OCI-LY7 (cell line): Measurements from ENCODE around the gene RNF180. TPM values are rescaled to one million over a fixed set of nuclear protein-coding genes. Genes with fewer than 3 reads are reported as not detected.

ENCODE experiments used
- BruUV-seq: library from RNA; stranded (reverse); fragments of 400-500 nt; replicated peaks from 2 replicates; lab custom pipeline; 2021; lab: Mats Ljungman, UMichigan
- CTCF ChIA-PET: fragments of 300-600 bp; sonication (Branson Sonifier 250); formaldehyde crosslinking; loops from one replicate; lab custom pipeline; 2022; ENCODE audit warnings: antibody characterized with exemption; ENCODE audit not compliant: unreplicated experiment; lab: Charles Lee
- POLR2A ChIA-PET: fragments of 300-600 bp; sonication (Branson Sonifier 250); formaldehyde crosslinking; loops from one replicate; lab custom pipeline; 2022; ENCODE audit warnings: antibody characterized with exemption; lab: Charles Lee
- DNase-seq: peaks from one replicate; pipeline ENCODE4 v3.0.0-alpha.2; 2015; ENCODE audit warnings: low spot score
- H2AFZ ChIP-seq: fragments of 200-600 bp; sonication (generic), shearing (Covaris generic); 2 replicates; pipeline ENCODE4 v1.6.1; 2014; ENCODE audit warnings: mild to moderate bottlenecking, antibody characterized with exemption, low read length, moderate library complexity
- H3K27ac ChIP-seq: fragments of 200-600 bp; sonication (generic); 2 replicates; pipeline ENCODE4 v1.5.1; 2014; ENCODE audit warnings: mixed run types, low read depth, mild to moderate bottlenecking, moderate library complexity, low read length, inconsistent platforms; ENCODE audit not compliant: poor library complexity, severe bottlenecking
- H3K36me3 ChIP-seq: fragments of 200-600 bp; sonication (generic); 2 replicates; pipeline ENCODE4 v1.6.1; 2014; ENCODE audit warnings: mild to moderate bottlenecking, antibody characterized with exemption, low read length, moderate library complexity, mixed read lengths; ENCODE audit not compliant: insufficient read depth
- H3K4me1 ChIP-seq: fragments of 200-600 bp; sonication (generic); 2 replicates; pipeline ENCODE4 v1.5.1; 2014; ENCODE audit warnings: mild to moderate bottlenecking, low read length; ENCODE audit not compliant: insufficient read depth, poor library complexity, severe bottlenecking
- H3K4me2 ChIP-seq: fragments of 200-600 bp; sonication (generic); 2 replicates; pipeline ENCODE4 v1.6.1; 2014; ENCODE audit warnings: mild to moderate bottlenecking, low read length
- H3K4me3 ChIP-seq: fragments of 200-600 bp; sonication (generic); 2 replicates; pipeline ENCODE4 v1.5.1; 2014; ENCODE audit warnings: mild to moderate bottlenecking, low read depth, low read length; ENCODE audit not compliant: poor library complexity, severe bottlenecking
- H3K79me2 ChIP-seq: fragments of 200-600 bp; sonication (generic); 2 replicates; pipeline ENCODE4 v1.6.1; 2016; ENCODE audit warnings: low read depth, mild to moderate bottlenecking, low read length, moderate library complexity, mixed read lengths; ENCODE audit not compliant: insufficient read depth
- H3K9me2 ChIP-seq: fragments of 200-600 bp; sonication (generic); 2 replicates; pipeline ENCODE4 v1.6.1; 2016; ENCODE audit warnings: mild to moderate bottlenecking, low read length, mixed read lengths; ENCODE audit not compliant: insufficient read depth
- H3K9me3 ChIP-seq: fragments of 200-600 bp; sonication (generic); 2 replicates; pipeline ENCODE4 v1.6.1; 2014; ENCODE audit warnings: mild to moderate bottlenecking, mixed run types, low read length, mixed read lengths
- H4K20me1 ChIP-seq: fragments of 200-600 bp; sonication (generic); 2 replicates; pipeline ENCODE4 v1.6.1; 2014; ENCODE audit warnings: mild to moderate bottlenecking, antibody characterized with exemption, low read length, moderate library complexity, mixed read lengths; ENCODE audit not compliant: insufficient read depth
- EZH2phosphoT487 ChIP-seq: fragments of 200-600 bp; sonication (generic); IDR thresholded peaks from 2 replicates; pipeline ENCODE4 v1.6.1; 2018; ENCODE audit warnings: low read depth, borderline replicate concordance, mild to moderate bottlenecking, mixed run types, antibody characterized with exemption, low read length, moderate library complexity, mixed read lengths
- intact Hi-C: fragments of 100-400 bp; cut with micrococcal nuclease; formaldehyde crosslinking; loops from one replicate; pipeline ENCODE4 v1.10.0; 2022; ENCODE audit not compliant: unreplicated experiment
- total RNA-seq, 2 experiments: library from RNA; depleted of rRNA in 1 of 2; stranded (reverse); fragments of >200 nt in 1 of 2; shearing (Covaris generic) in 1 of 2; gene quantifications; 2 replicates each; pipeline ENCODE4 v1.2.3, GENCODE V29; 2014 to 2022
- TF ChIP-seq, protein P1 (sequence below): fragments of 200-600 bp; sonication (generic); conservative IDR thresholded peaks from 2 replicates; pipeline ENCODE4 v1.5.1; 2014; ENCODE audit warnings: mild to moderate bottlenecking, antibody characterized with exemption, low read length, moderate library complexity, mixed read lengths

The RNF180 gene
- total RNA-seq, 2 experiments from 2014 or later, result not detected

DNA sequence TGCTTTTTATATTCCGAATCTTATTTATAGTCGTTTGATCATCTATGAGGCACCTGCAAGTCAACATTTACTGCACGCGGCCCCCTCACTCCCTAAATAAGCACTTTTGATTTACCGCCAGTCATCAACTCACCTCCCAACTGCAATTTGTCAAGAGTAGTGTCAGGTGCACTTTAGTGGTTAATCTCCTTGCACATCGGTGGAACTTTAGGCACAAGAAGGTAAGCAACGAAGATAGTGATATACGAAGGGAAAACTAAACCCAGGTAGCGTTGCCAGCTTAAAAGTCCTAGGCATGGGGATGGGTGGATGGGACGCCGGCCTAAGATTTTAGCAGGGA lies 513 bp upstream of the RNF180 start:
- Histone ChIP-seq H3K9me2 (no peaks in the 10 kb centered on the region), H3K9me3 (no peaks in the 10 kb centered on the region), H3K4me1 (peaks cover 15% of the 10 kb centered on the region), H4K20me1 (no peaks in the 10 kb centered on the region), H3K4me2 (no peak overlapping the region), H2AFZ (no peak overlapping the region), H3K27ac (no peak overlapping the region), H3K36me3 (no peaks in the 10 kb centered on the region), H3K4me3 (no peak overlapping the region), H3K79me2 (no peaks in the 10 kb centered on the region)
- DNase-seq, result no peak
- BruUV-seq, result no TSS peak
- intact Hi-C loops, result no loop called here
- TF ChIP-seq, protein P1, sequence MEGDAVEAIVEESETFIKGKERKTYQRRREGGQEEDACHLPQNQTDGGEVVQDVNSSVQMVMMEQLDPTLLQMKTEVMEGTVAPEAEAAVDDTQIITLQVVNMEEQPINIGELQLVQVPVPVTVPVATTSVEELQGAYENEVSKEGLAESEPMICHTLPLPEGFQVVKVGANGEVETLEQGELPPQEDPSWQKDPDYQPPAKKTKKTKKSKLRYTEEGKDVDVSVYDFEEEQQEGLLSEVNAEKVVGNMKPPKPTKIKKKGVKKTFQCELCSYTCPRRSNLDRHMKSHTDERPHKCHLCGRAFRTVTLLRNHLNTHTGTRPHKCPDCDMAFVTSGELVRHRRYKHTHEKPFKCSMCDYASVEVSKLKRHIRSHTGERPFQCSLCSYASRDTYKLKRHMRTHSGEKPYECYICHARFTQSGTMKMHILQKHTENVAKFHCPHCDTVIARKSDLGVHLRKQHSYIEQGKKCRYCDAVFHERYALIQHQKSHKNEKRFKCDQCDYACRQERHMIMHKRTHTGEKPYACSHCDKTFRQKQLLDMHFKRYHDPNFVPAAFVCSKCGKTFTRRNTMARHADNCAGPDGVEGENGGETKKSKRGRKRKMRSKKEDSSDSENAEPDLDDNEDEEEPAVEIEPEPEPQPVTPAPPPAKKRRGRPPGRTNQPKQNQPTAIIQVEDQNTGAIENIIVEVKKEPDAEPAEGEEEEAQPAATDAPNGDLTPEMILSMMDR, result no peak
- TF ChIP-seq EZH2phosphoT487, result no peak
- ChIA-PET CTCF (no interaction called here), POLR2A (no interaction called here)

DNA sequence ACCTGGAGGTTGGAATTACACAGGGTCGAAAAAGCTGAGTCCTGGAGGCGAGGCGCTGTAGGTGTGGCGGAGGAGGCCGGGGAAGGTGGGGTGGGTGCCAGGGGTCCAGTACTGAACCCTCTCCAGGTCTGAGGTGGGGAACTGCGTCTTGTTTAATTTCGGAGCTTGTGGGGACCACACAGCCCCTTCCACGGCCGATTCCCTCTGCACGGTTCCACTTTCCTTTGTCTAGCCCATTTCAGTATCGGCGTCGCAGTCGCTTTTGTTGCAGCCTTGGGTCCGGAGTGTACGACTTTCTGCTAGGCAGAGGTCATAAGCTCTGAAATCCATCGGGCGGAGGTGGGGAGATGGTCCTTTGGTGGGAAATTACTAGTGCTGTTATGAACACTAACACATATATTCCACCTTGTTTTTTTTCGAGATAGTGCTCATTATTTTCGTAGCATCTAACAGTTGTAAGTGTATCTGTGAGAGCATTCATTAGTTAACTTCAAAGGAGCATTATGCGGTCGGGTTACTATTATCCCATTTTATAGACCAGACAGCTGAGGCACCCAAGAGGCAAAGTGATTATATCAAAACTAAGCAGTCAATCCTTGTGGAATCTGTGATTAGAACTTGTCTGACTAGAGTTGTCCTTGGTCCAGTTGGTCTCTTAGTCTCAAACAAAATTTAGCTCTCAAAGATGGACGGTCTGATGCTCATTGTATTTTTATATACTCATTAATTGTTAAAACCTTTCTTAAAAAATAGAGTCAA lies 737 bp downstream of the RNF180 start:
- H4K20me1 ChIP-seq, result no peaks in the 10 kb centered on the region
- no peak overlapping the region for H2AFZ ChIP-seq
- no TSS peak for BruUV-seq
- H3K9me2 ChIP-seq, result no peaks in the 10 kb centered on the region
- no peak overlapping the region for H3K4me3 ChIP-seq
- intact Hi-C loops, result no loop called here
- no peaks in the 10 kb centered on the region for H3K9me3 ChIP-seq
- no peaks in the 10 kb centered on the region for H3K79me2 ChIP-seq
- no peak overlapping the region for H3K4me2 ChIP-seq
- peaks cover 10% of the 10 kb centered on the region for H3K4me1 ChIP-seq
- POLR2A ChIA-PET, result interaction anchor here (0.6 kb wide), 1 partner anchor 11 kb away, joined by 6 read pairs; no protein-coding TSS in a partner anchor
- H3K27ac ChIP-seq, result no peak overlapping the region
- CTCF ChIA-PET, result no interaction called here
- no peaks in the 10 kb centered on the region for H3K36me3 ChIP-seq
- DNase-seq, result no peak
- TF ChIP-seq, protein P1, result no peak
- TF ChIP-seq EZH2phosphoT487, result no peak

DNA sequence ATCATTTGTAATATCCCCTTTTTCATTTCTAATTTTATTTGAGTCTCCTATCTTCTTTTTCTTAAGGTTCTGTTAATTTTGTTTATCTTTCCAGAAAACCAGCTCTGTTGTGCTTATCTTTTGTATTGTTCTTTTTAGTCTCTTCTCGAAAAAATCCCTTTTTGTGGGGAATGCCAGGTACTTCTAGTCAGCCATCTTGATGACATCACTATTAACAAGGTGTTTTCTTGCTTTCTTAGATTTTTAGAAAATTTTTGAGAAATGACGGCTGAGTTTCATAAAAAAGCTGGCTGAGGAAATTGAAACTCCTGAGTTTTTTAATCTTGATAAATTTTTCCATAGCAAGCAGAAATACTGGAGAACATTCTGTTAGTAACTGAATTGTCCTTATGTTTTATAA lies 10.7 kb downstream of the RNF180 start:
- no peak for DNase-seq
- no peak overlapping the region for H2AFZ ChIP-seq
- no TSS peak for BruUV-seq
- intact Hi-C loops, result no loop called here
- no peaks in the 10 kb centered on the region for H4K20me1 ChIP-seq
- POLR2A ChIA-PET, result no interaction called here
- H3K4me3 ChIP-seq, result no peak overlapping the region
- H3K4me1 ChIP-seq, result no peaks in the 10 kb centered on the region
- TF ChIP-seq, protein P1, result no peak
- no peak for TF ChIP-seq EZH2phosphoT487
- no peaks in the 10 kb centered on the region for H3K79me2 ChIP-seq
- no peaks in the 10 kb centered on the region for H3K36me3 ChIP-seq
- no peak overlapping the region for H3K27ac ChIP-seq
- no peak overlapping the region for H3K4me2 ChIP-seq
- CTCF ChIA-PET, result no interaction called here
- 0 out of 2 replicates have a peak, but pooled peaks cover 9% of the 10 kb centered on the region for H3K9me3 ChIP-seq
- H3K9me2 ChIP-seq, result no peaks in the 10 kb centered on the region
